ENCODE measurements around the gene UFC1.

Gene UFC1

DNA sequence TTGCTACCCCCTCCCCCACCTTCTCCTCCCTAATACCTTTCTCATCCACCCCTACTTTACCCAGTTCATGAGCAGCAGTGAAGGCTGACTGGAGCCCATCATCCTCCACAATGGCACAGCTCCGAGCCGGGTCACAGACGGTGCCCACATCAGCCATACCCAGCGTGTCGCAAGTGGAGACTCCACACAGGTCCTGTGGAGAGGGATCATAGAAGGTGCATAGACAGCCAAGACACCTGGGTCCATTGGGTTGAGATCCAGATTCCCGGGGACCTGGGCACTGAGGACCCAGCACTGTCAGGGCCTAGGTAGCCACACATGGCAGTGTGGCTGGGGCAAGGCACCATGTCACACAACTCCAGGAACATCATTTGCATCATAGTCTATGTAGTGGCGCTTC is 42.3 kb downstream of the UFC1 start:
- no peak for DNase-seq

DNA sequence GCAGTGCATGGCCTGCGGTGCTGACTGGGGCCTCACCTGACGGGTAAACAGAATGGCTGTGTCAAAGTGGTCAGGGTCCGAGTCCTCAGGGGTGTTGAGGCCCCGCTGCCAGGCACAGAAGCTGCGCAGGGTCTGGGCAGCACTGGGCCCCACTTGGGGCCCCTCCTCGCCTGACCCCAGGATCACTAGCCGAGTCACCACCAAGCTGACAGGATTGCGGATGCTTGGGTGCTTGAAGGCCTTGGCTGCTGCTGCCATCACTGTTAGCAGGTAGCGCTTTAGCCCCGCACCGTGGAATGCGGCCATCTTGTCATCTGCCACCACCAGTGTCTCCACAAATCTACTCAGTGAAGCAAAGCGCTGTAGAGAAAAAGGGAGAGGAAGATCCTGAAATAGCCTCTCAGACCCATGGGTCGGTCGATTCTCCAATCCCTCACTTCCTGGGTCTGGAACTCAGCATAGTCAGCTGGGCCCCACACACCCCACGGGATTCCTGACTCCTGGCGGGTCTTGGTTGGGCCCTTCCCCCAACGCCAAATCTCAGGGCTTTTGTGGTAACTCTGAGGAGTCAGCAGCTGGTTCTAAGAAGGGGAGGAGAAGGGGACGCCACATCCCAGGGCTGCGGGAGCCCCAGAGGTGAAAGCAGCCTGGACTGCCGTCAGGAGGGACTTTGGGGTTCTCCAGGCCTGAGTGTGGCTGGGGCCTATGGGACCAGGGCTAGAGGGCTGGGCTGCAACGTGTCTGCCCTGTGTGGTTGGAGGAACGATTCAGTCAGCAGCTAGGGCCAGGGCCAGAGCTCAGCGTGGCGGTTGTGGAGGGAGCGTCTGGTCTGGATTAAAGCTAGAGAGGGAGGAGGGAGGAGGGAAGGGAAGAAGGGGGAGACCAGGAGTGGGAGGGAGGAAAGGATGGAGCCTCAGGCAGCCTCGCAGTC is 43.0 kb downstream of the UFC1 start:
- no peak for DNase-seq

DNA sequence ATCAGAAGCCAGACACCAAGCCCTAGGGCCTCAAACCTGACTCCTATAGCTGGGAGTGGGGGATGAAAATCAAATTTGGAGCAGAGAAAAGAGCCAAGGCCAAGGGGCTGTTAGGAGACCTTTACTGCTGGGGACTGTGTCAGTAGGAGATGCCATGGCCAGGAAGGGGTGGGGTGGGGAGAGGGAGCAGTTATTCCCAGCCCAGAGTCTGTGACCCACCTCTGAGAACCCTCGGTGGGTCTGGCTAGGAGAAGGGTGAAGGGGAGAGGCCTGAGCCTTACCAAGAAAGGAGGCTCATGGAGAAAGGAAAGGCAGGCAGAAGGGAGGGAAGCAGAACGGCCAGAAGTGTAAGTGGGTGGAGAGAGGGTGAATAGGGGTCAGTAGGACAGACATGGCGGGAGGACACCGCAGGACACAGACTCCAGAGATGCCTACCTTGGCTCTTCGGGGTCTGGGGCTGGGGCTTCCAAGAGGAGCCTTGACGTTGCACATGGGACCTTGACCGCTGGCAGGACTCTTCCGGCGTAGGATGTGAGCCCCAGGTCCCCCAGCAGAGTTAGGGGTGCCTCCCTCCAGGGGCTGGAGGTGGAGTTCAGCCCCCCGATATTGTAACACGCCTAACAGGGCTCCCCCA is 43.9 kb downstream of the UFC1 start:
- DNase-seq, result no peak

- DNase-seq, result no peak
Measured at GRCh38 chr1:161198194-161198896, 44.6 kb downstream of the UFC1 start.

GRCh38 chr1:161198897-161199431 is 45.2 kb downstream of the UFC1 start, which contains the start of gene ADAMTS4:
Gene ADAMTS4, minus strand, starts transcription at chr1:161199054. Its CDS starts 427 bp downstream, at chr1:161198627.
- DNase-seq, result peak; percentile 96

GRCh38 chr1:161199506-161200139 is 45.8 kb downstream of the UFC1 start:
- DNase-seq, result no peak

DNA sequence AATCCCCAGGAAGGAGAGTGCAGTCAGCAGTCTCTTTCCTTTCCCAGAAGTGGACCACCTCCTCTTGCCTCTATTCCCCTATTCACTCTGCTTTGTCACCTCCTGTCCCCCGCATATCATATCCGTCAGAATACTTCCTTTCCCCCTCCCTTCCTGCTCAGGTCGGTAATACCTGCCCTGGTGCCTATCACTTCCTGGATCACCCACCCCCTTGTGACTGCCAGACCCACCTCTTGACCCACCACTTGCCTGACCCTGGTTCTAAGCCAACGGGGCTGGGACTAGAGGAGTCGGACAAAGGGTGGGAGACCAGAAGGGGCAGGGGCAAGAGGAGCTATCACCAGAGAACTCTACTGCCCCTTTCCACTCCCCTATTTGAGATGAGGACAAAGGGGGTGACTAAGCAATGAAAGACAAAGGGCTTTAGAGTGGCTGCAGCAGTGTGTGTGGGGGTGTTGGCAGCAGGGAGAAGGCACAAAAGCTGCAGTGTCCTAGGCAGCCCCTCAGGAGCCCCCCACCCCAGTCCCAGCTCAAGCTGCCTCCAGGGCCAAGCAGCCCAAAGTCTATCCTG is 46.7 kb downstream of the UFC1 start:
- DNase-seq, result no peak

GRCh38 chr1:161200992-161201835 is 47.4 kb downstream of the UFC1 start:
- DNase-seq, result peak; percentile 61

DNA sequence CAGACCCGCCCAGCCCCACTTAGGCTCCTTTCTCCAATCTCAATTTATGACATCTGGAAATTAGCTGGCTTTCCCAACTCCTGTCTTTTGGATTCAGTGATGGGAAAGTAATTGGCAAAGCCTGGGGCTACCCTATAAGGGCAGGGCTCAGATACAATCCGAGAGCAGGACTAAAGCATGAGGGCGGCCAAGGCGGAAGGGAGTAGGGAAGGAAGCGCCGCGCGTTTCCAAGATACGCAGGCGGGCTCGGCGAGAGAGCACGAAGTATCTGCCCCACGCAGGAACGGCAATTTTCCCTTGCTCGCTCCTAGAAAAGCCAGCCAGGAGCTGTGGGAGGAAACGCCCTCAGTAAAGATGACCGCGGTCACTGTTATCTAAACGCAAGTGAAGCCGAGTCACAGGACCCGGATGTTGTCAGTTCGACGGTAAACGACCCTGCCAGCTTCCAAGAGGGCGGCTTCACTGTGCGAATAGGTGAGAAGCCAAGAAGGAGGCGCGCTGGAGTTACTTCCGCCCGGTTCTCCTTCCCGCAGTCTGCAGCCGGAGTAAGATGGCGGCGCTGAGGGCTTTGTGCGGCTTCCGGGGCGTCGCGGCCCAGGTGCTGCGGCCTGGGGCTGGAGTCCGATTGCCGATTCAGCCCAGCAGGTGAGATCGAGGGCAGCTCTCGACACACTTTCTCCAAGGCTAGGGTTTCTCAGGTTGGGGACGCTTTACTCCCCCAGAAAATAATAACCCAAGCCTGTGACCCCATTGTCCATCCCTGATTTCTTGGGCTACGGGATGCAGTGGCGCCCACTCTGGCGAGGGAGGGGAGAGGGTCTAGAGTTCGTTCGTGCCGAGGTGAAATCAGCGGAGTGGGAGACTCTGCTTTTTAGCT is 48.3 kb downstream of the UFC1 start, which contains the start of gene NDUFS2:
NDUFS2 (plus strand) TSS at position 532 of the 877 bp plus-strand sequence; CDS start at position 551, 19 bp downstream.
- peak; percentile 99 for DNase-seq

GRCh38 chr1:161206411-161207140 is 52.8 kb downstream of the UFC1 start:
- no peak for DNase-seq

GRCh38 chr1:161207173-161207572 is 53.4 kb downstream of the UFC1 start:
- DNase-seq, result no peak

Measured in NCI-H1694 treated with DMSO at 0.1 percent for 48 hours (cell line).